H1 (cell line): ENCODE data around the gene HOXB8. TPM values are rescaled to one million over a fixed set of nuclear protein-coding genes. Genes with fewer than 3 reads are reported as not detected.

Experiments
- CTCF ChIA-PET: fragments of 300-600 bp; sonication (Branson Sonifier 250); formaldehyde crosslinking; loops from one replicate; lab custom pipeline; 2021; ENCODE audit not compliant: partially characterized antibody; lab: Charles Lee
- POLR2A ChIA-PET: fragments of 300-600 bp; sonication (Branson Sonifier 250); formaldehyde crosslinking; loops from one replicate; lab custom pipeline; 2021; ENCODE audit warnings: inconsistent platforms; ENCODE audit not compliant: partially characterized antibody; lab: Charles Lee
- DNase-seq, 2 experiments: peaks; one replicate each; pipeline versions ENCODE4 v3.0.0 to v3.0.0-alpha.2; 2010 to 2022; ENCODE audit warnings: low spot score in 2 of 2, low read depth in 1 of 2, mixed read lengths in 1 of 2
- FAIRE-seq: peaks from 2 replicates; lab custom pipeline; 2011; peaks lifted over from hg19 to GRCh38; lab: Jason Lieb, UNC
- H2AFZ ChIP-seq: 2 replicates; pipeline ENCODE4 v1.8.1; 2012; ENCODE audit warnings: low read length, inconsistent platforms
- H2AK5ac ChIP-seq: 2 replicates; pipeline ENCODE4 v1.6.1; 2013; ENCODE audit warnings: low read depth, low read length
- H2BK120ac ChIP-seq: replicated peaks from 2 replicates; pipeline ENCODE3; 2013; ENCODE audit warnings: low read depth, low read length, inconsistent platforms
- H2BK12ac ChIP-seq: 2 replicates; pipeline ENCODE4 v1.6.1; 2013; ENCODE audit warnings: low read depth, low read length
- H2BK15ac ChIP-seq: 2 replicates; pipeline ENCODE4 v1.6.1; 2013; ENCODE audit warnings: low read length
- H2BK20ac ChIP-seq: 2 replicates; pipeline ENCODE4 v1.6.1; 2013; ENCODE audit warnings: low read length
- H2BK5ac ChIP-seq: 2 replicates; pipeline ENCODE4 v1.6.1; 2013; ENCODE audit warnings: low read depth, low read length
- H3K14ac ChIP-seq: 2 replicates; pipeline ENCODE4 v1.6.1; 2013; ENCODE audit warnings: inconsistent platforms; ENCODE audit not compliant: insufficient read length
- H3K18ac ChIP-seq: 2 replicates; pipeline ENCODE4 v1.6.1; 2013; ENCODE audit warnings: low read length; ENCODE audit errors: extremely low read depth
- H3K23ac ChIP-seq: 2 replicates; pipeline ENCODE4 v1.6.1; 2013; ENCODE audit warnings: inconsistent platforms; ENCODE audit not compliant: insufficient read length
- H3K23me2 ChIP-seq: 2 replicates; pipeline ENCODE4 v1.6.1; 2013; ENCODE audit warnings: low read depth, low read length
- H3K27ac ChIP-seq: 2 replicates; pipeline ENCODE4 v1.6.1; 2011; ENCODE audit warnings: low read depth, low read length, inconsistent platforms
- H3K27me3 ChIP-seq, 4 experiments: replicated peaks in 1 of 4; 1 replicate in 1 of 4; 2 replicates in 3 of 4; pipeline versions ENCODE4 v1.6.1 to v1.8.1; 2011 to 2013; ENCODE audit warnings: low read length in 3 of 4, mild to moderate bottlenecking in 3 of 4, inconsistent platforms in 2 of 4, mixed read lengths in 2 of 4, moderate library complexity in 1 of 4; ENCODE audit not compliant: control insufficient read depth in 3 of 4, insufficient read depth in 3 of 4; ENCODE audit errors: extremely low read depth in 1 of 4
- H3K36me3 ChIP-seq, 4 experiments: 2 replicates each; pipeline versions ENCODE4 v1.6.1 to v1.8.1; 2011 to 2013; ENCODE audit warnings: mild to moderate bottlenecking in 4 of 4, low read length in 3 of 4, moderate library complexity in 2 of 4, control low read depth in 1 of 4, inconsistent platforms in 1 of 4; ENCODE audit not compliant: insufficient read depth in 4 of 4, control insufficient read depth in 2 of 4
- H3K4ac ChIP-seq: replicated peaks from 2 replicates; pipeline ENCODE3; 2013; ENCODE audit warnings: low read length, low read depth, mixed read lengths, inconsistent platforms; ENCODE audit not compliant: insufficient read length
- H3K4me1 ChIP-seq, 4 experiments: replicated peaks in 1 of 4; 1 replicate in 1 of 4; 2 replicates in 3 of 4; pipeline versions ENCODE4 v1.6.1 to v1.8.1; 2011 to 2013; ENCODE audit warnings: low read length in 3 of 4, inconsistent platforms in 2 of 4, mixed read lengths in 1 of 4; ENCODE audit not compliant: insufficient read depth in 4 of 4, control insufficient read depth in 3 of 4
- H3K4me2 ChIP-seq, 2 experiments: 2 replicates each; pipeline versions ENCODE4 v1.6.1 to v1.8.1; 2011 to 2013; ENCODE audit warnings: low read depth in 2 of 2, low read length in 2 of 2, control low read depth in 1 of 2, inconsistent platforms in 1 of 2, mild to moderate bottlenecking in 1 of 2; ENCODE audit not compliant: insufficient read depth in 1 of 2
- H3K4me3 ChIP-seq, 4 experiments: fragments of 200-600, 300-600 bp in 1 of 4; sonication (generic), shearing (Covaris generic), sonication (Bioruptor Twin) in 1 of 4; 2 replicates each; pipeline versions ENCODE4 v1.5.1 to v1.8.1; 2011 to 2016; ENCODE audit warnings: low read length in 4 of 4, low read depth in 3 of 4, control low read depth in 2 of 4, inconsistent platforms in 2 of 4, mild to moderate bottlenecking in 2 of 4, mixed read lengths in 1 of 4, moderate library complexity in 1 of 4; ENCODE audit not compliant: insufficient read depth in 2 of 4; ENCODE audit errors: extremely low read depth in 1 of 4
- H3K56ac ChIP-seq: replicated peaks from 2 replicates; pipeline ENCODE3; 2013; ENCODE audit warnings: low read depth, mild to moderate bottlenecking, mixed read lengths, low read length, inconsistent platforms; ENCODE audit not compliant: insufficient read length
- H3K79me1 ChIP-seq: 2 replicates; pipeline ENCODE4 v1.6.1; 2013; ENCODE audit warnings: low read depth, low read length, control low read depth
- H3K79me2 ChIP-seq, 2 experiments: 2 replicates each; pipeline versions ENCODE4 v1.6.1 to v1.8.1; 2012 to 2013; ENCODE audit warnings: low read length in 2 of 2, mild to moderate bottlenecking in 2 of 2, inconsistent platforms in 1 of 2; ENCODE audit not compliant: insufficient read depth in 2 of 2, control insufficient read depth in 1 of 2
- H3K9ac ChIP-seq, 4 experiments: replicated peaks in 1 of 4; 1 replicate in 1 of 4; 2 replicates in 3 of 4; pipeline versions ENCODE4 v1.6.1 to v1.8.1; 2011 to 2013; ENCODE audit warnings: low read depth in 3 of 4, low read length in 3 of 4, control low read depth in 2 of 4, mild to moderate bottlenecking in 2 of 4, moderate library complexity in 2 of 4, inconsistent platforms in 1 of 4; ENCODE audit errors: extremely low read depth in 1 of 4
- H3K9me3 ChIP-seq, 2 experiments: 2 replicates each; pipeline versions ENCODE4 v1.6.1 to v1.8.1; 2012 to 2013; ENCODE audit warnings: mild to moderate bottlenecking in 2 of 2, moderate library complexity in 2 of 2, control low read depth in 1 of 2, inconsistent platforms in 1 of 2, low read depth in 1 of 2, low read length in 1 of 2, mixed read lengths in 1 of 2; ENCODE audit not compliant: insufficient read depth in 2 of 2
- H4K20me1 ChIP-seq, 2 experiments: replicated peaks in 1 of 2; 2 replicates each; pipeline versions ENCODE3 to v1.8.1; 2011 to 2013; ENCODE audit warnings: inconsistent platforms in 2 of 2, low read length in 2 of 2, mild to moderate bottlenecking in 1 of 2; ENCODE audit not compliant: insufficient read depth in 2 of 2, control insufficient read depth in 1 of 2
- H4K5ac ChIP-seq: 2 replicates; pipeline ENCODE4 v1.6.1; 2013; ENCODE audit warnings: low read length, low read depth, mixed read lengths, inconsistent platforms; ENCODE audit not compliant: insufficient read length
- H4K8ac ChIP-seq: 2 replicates; pipeline ENCODE4 v1.8.0; 2013; ENCODE audit warnings: mild to moderate bottlenecking, moderate library complexity, low read length, inconsistent platforms; ENCODE audit not compliant: insufficient read depth; ENCODE audit errors: extremely low read depth
- H4K91ac ChIP-seq: replicated peaks from 2 replicates; pipeline ENCODE3; 2013; ENCODE audit warnings: low read length, mixed read lengths, inconsistent platforms; ENCODE audit not compliant: insufficient read length
- RNF2 ChIP-seq: fragments of 200-900, 300-1000 bp; sonication (generic); IDR thresholded peaks from 2 replicates; pipeline ENCODE4 v1.7.1; 2016; ENCODE audit warnings: borderline replicate concordance, low read depth, mild to moderate bottlenecking, antibody characterized with exemption, low read length; ENCODE audit not compliant: poor library complexity, severe bottlenecking; ENCODE audit errors: missing control alignments
- SUZ12 ChIP-seq: fragments of 200-600 bp; sonication (generic); IDR thresholded peaks from 2 replicates; pipeline ENCODE4 v1.6.1; 2012; ENCODE audit warnings: mild to moderate bottlenecking, inconsistent platforms, low read length, moderate library complexity, mixed read lengths
- ZNF274 ChIP-seq: IDR thresholded peaks from 2 replicates; pipeline ENCODE4 v1.7.0; 2012; ENCODE audit warnings: low read length, borderline replicate concordance; ENCODE audit errors: extremely low read depth
- WGBS, 2 experiments: shearing (Covaris generic) in 1 of 2; methylation state at CpG; one replicate each; pipeline versions ENCODE4 v1.1.6 to v1.1.7; 2013 to 2015; ENCODE audit warnings: low lambda C conversion rate in 2 of 2, mixed read lengths in 2 of 2, inconsistent platforms in 1 of 2, low coverage in 1 of 2, missing lambda C conversion rate in 1 of 2; ENCODE audit not compliant: insufficient replicate concordance in 2 of 2, insufficient coverage in 1 of 2, insufficient read length in 1 of 2; ENCODE audit errors: extremely low coverage in 1 of 2, missing lambda C conversion rate in 1 of 2; 5-methylcytosine and 5-hydroxymethylcytosine counted together
- polyA plus RNA-seq, 7 experiments: library from polyadenylated mRNA; depleted of rRNA in 3 of 7; stranded (reverse) in 5 of 7; unstranded in 2 of 7; fragments of >200 nt in 5 of 7; fragments of 200-250 nt in 2 of 7; gene quantifications; 1 replicate in 5 of 7; 2 replicates in 1 of 7; 4 replicates in 1 of 7; pipeline versions ENCODE4 v1.2.1 to v1.2.3, GENCODE V29; 2011 to 2013; ENCODE audit warnings: missing spikeins in 2 of 7, mixed read lengths in 2 of 7
- total RNA-seq: library from RNA; stranded (reverse); fragmentation: NEBNext Ultra II Directional; extraction: Animal tissue kit (Norgen Biotek cat#: 25700); gene quantifications from 2 replicates; pipeline ENCODE4 v1.2.1, GENCODE V29; 2021

Gene HOXB8
- total and polyA plus RNA-seq, 2 of the 8 experiments (the other 6 are each of a cell fraction or from before 2014, with no cell fraction given): not detected

DNA sequence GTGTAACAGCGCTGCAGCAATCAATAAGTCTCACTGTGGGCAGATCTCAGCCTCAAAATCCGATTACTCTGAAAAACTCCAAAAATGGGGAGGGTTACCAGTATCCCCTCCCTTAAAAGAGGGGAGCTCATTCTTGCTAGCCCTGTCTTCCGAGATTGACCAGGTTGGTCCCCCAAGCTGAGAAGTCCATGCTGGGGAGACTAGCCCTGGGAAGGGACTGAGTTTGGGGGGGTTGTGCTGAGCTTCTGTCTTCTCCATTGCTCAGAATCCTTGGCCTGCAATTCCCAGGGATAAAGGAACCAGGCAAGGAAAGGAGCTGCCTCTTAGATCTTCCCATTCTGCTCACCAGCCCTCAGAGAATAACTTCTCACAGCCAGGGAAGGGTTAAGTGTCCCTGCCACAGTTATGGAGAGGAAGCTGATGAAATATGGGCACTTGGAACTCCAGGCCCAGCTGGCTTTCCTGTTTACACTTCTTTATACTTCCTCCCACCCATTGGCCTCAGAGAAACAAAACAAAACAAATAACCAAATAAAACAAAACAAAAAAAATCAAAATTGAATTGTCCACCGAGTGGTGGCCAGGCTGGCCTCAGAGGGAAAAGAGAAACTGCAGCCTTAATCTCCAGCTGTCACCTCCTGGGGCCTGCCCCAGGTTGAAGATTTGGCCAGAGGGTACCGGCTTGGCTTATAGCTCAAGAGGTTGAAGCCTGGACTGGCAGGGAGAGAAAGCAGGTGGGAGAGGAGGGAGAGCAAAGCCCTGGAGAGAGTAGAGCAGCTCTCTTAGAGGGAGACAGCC is 27.6 kb downstream of the HOXB8 start:
- no peak for DNase-seq
- Histone ChIP-seq H3K9ac (no peak overlapping the region), H3K14ac (no peak overlapping the region), H4K91ac (no peak overlapping the region), H3K36me3 (peaks cover 0 to 12% (median 0%) of the 10 kb centered on the region in 4 experiments; a peak in 1 of 8 replicates), H3K23ac (no peak overlapping the region), H4K20me1 (peaks cover 23 to 37% of the 10 kb centered on the region in 2 experiments), H3K79me2 (no peaks in the 10 kb centered on the region), H3K79me1 (no peaks in the 10 kb centered on the region), H2AK5ac (no peak overlapping the region), H3K23me2 (no peaks in the 10 kb centered on the region)
- 17% methylated on average over 5 of the region's 5 CpGs; no CpG with 5 or more reads in 1 of the 2 experiments for WGBS, 2 experiments
- TF ChIP-seq RNF2 (peak; percentile 74), SUZ12 (peak; percentile 35; the same call in 1 of the 2 replicates), ZNF274 (no peak)
- TF ChIP-seq, all 59 proteins: peak for 2
- Histone ChIP-seq H3K18ac (no peak overlapping the region), H3K4me2 (no peak overlapping the region), H2BK20ac (no peak overlapping the region), H3K27ac (no peak overlapping the region), H3K4ac (no peak overlapping the region), H2BK120ac (no peak overlapping the region), H2BK12ac (no peak overlapping the region), H2AFZ (no peak overlapping the region), H4K8ac (no peak overlapping the region), H3K4me1 (peaks cover 0 to 3% (median 0%) of the 10 kb centered on the region in 4 experiments; a peak in 3 of 7 replicates), H2BK5ac (no peak overlapping the region), H3K56ac (no peak overlapping the region), H3K27me3 (peaks cover 99 to 100% (median 100%) of the 10 kb centered on the region in 4 experiments), H3K4me3 (no peak overlapping the region), H4K5ac (no peak overlapping the region), H2BK15ac (no peak overlapping the region), H3K9me3 (no peaks in the 10 kb centered on the region; a peak in 1 of 4 replicates)
- FAIRE-seq: no peak
- POLR2A ChIA-PET: interaction anchor here (0.6 to 1.6 kb wide), 3 partner anchors 12 to 158 kb away, joined by 3 to 4 read pairs (median 4); no protein-coding TSS in a partner anchor
- CTCF ChIA-PET: interaction anchor here (0.7 to 4.7 kb wide), 23 partner anchors 9 to 372 kb away, joined by 3 to 24 read pairs (median 5); no protein-coding TSS in a partner anchor
